ENCODE results near the gene SIPA1. TPM values are rescaled to one million over a fixed set of nuclear protein-coding genes. Genes with fewer than 3 reads are reported as not detected.
A peak's percentile ranks its signal among the peaks of the same experiment; 100 is the strongest.

Gene SIPA1
- total and polyA plus RNA-seq, 9 of the 15 experiments (the other 6 are each of a cell fraction or from before 2014, with no cell fraction given), result 0.25 to 85.8 (median 16.8) TPM

DNA sequence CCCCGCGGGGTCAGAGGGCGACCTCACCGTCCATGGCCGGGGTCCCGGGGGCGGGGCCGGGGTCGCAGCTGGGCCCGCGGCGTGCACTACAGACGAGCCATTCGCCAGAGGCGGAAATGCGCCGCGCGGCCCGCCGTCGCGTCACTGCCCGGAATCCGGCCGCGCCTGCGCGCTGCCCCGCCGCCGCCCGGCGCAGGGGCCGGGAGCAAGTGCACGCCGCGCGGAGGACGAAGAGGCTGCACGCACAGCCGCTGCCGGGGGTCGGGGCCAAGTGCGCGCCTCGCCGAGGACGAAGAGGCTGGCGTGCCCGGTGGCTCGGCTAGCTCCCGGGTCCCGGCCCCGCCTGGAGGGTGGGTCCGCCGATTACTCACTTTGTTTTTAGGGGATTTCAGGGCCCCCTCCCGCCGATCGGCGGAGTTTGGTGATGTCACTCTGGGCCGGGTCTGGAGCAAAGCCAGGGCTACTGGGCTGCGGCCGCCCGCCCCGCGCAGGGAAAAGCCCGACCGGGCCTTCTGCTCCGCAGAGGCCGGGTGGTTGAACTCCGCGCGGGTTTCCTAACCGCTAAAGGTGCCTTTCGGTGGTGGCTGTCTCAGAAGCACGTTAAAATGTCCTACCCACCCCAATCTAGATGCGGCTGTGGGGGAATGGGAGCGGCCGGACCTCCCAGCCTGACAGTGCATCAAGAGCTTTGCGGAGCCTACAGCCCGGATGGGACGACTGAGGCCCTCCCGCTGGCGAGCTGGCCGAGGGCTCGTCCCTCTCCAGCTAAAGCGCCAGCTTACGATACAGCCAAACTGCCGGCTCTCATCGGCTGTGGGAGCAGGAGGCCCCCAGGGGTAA, 25.1 kb downstream of the SIPA1 start, which contains the start of gene RELA:
Gene RELA (minus strand): TSS at position 118 of the 840 bp plus-strand sequence. CDS start 84 bp downstream, at position 34.
- POLR2A ChIA-PET, result interaction anchor here (0.5 to 1.7 kb wide), 11 partner anchors 9 to 305 kb away, joined by 3 to 32 read pairs (median 4); partner anchors contain the start of gene SIPA1
- Histone ChIP-seq H3K27me3 (ENCODE audit: control insufficient read depth in 2 of 2, insufficient read depth in 2 of 2, low read length in 2 of 2) (no peaks in the 10 kb centered on the region), H3K27ac (ENCODE audit: extremely low read depth, low read depth, low read length) (peak within 1 kb of the TSS; percentile 87), H3K9me3 (replicated peaks; ENCODE audit: control insufficient read depth, insufficient read depth, low read depth, low read length) (no peaks in the 10 kb centered on the region), H4K20me1 (replicated peaks; ENCODE audit: control insufficient read depth, insufficient read depth, low read length) (0 out of 2 replicates have a peak, but pooled peaks cover 4% of the 10 kb centered on the region), H3K4me1 (replicated peaks in 1 of 2; ENCODE audit: control insufficient read depth in 2 of 2, insufficient read depth in 2 of 2, low read length in 2 of 2) (peaks cover 7 to 20% of the 10 kb centered on the region in 2 experiments; a peak in 4 of 5 replicates), H3K9ac (ENCODE audit: insufficient read depth in 1 of 2, low read depth in 2 of 2, low read length in 2 of 2) (peak within 1 kb of the TSS; percentile 85 to 93), H3K9me1 (ENCODE audit: control insufficient read depth, insufficient read depth, low read length) (peaks cover 5% of the 10 kb centered on the region), H3K79me2 (ENCODE audit: control insufficient read depth, insufficient read depth, low read length) (peaks cover 25% of the 10 kb centered on the region), H3K36me3 (ENCODE audit: control insufficient read depth, insufficient read depth, low read length) (peaks cover 37% of the 10 kb centered on the region), H2AFZ (ENCODE audit: low read depth, low read length) (peak within 1 kb of the TSS; percentile 97), H3K4me3 (peak within 1 kb of the TSS; percentile 92), H3K4me2 (ENCODE audit: insufficient read depth, low read length) (peak within 1 kb of the TSS; percentile 99)
- in situ Hi-C loops (cut with MboI), result no loop called here
- CTCF ChIA-PET (ENCODE audit: low intra/inter-chr PET ratio), result no interaction called here
- FAIRE-seq (peak; percentile 87), DNase-seq (ENCODE audit: extremely low read depth in 1 of 4, low spot score in 3 of 4) (peak; percentile 93 to 94 (median 94)), ATAC-seq (peak; percentile 92)
- intact Hi-C loops (cut with micrococcal nuclease), result no loop called here
- BruUV-seq (replicated peaks), result TSS peak; percentile 93
- 1% methylated on average over 52 of the region's 91 CpGs for WGBS (ENCODE audit: insufficient coverage, low coverage, missing lambda C conversion rate)
- TF ChIP-seq MAZ (CRISPR knock-in tag; conservative IDR thresholded peaks at IDR 0.05 in 1 of 2, IDR thresholded peaks at IDR 0.05 in 1 of 2) (peak; percentile 86 to 95), ARID1B (IDR thresholded peaks at IDR 0.05) (peak; percentile 6; the same call in 1 of the 2 replicates), TSC22D4 (tag; IDR thresholded peaks at IDR 0.05) (no peak), MIER1 (IDR thresholded peaks at IDR 0.05; ENCODE audit: low read depth) (no peak)
- TF ChIP-seq, protein P1, sequence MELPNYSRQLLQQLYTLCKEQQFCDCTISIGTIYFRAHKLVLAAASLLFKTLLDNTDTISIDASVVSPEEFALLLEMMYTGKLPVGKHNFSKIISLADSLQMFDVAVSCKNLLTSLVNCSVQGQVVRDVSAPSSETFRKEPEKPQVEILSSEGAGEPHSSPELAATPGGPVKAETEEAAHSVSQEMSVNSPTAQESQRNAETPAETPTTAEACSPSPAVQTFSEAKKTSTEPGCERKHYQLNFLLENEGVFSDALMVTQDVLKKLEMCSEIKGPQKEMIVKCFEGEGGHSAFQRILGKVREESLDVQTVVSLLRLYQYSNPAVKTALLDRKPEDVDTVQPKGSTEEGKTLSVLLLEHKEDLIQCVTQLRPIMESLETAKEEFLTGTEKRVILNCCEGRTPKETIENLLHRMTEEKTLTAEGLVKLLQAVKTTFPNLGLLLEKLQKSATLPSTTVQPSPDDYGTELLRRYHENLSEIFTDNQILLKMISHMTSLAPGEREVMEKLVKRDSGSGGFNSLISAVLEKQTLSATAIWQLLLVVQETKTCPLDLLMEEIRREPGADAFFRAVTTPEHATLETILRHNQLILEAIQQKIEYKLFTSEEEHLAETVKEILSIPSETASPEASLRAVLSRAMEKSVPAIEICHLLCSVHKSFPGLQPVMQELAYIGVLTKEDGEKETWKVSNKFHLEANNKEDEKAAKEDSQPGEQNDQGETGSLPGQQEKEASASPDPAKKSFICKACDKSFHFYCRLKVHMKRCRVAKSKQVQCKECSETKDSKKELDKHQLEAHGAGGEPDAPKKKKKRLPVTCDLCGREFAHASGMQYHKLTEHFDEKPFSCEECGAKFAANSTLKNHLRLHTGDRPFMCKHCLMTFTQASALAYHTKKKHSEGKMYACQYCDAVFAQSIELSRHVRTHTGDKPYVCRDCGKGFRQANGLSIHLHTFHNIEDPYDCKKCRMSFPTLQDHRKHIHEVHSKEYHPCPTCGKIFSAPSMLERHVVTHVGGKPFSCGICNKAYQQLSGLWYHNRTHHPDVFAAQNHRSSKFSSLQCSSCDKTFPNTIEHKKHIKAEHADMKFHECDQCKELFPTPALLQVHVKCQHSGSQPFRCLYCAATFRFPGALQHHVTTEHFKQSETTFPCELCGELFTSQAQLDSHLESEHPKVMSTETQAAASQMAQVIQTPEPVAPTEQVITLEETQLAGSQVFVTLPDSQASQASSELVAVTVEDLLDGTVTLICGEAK (IDR thresholded peaks at IDR 0.05), result 0 out of 2 replicates have a peak, but pooled peaks have one; percentile 28
- TF ChIP-seq, protein P1 (CRISPR knock-in tag; IDR thresholded peaks at IDR 0.05), result no peak
- TF ChIP-seq, protein P2, sequence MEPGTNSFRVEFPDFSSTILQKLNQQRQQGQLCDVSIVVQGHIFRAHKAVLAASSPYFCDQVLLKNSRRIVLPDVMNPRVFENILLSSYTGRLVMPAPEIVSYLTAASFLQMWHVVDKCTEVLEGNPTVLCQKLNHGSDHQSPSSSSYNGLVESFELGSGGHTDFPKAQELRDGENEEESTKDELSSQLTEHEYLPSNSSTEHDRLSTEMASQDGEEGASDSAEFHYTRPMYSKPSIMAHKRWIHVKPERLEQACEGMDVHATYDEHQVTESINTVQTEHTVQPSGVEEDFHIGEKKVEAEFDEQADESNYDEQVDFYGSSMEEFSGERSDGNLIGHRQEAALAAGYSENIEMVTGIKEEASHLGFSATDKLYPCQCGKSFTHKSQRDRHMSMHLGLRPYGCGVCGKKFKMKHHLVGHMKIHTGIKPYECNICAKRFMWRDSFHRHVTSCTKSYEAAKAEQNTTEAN (CRISPR knock-in tag; IDR thresholded peaks at IDR 0.05), result no peak; the same call in 1 of the 2 replicates
- TF ChIP-seq, protein P3, sequence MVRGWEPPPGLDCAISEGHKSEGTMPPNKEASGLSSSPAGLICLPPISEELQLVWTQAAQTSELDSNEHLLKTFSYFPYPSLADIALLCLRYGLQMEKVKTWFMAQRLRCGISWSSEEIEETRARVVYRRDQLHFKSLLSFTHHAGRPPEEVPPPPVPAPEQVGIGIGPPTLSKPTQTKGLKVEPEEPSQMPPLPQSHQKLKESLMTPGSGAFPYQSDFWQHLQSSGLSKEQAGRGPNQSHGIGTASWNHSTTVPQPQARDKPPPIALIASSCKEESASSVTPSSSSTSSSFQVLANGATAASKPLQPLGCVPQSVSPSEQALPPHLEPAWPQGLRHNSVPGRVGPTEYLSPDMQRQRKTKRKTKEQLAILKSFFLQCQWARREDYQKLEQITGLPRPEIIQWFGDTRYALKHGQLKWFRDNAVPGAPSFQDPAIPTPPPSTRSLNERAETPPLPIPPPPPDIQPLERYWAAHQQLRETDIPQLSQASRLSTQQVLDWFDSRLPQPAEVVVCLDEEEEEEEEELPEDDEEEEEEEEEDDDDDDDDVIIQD (CRISPR knock-in tag; IDR thresholded peaks at IDR 0.05), result no peak
